Measurements from ENCODE around the gene PDXDC1.
"Not testable (repeated sequence)": the region's sequence is repeated elsewhere in the genome, so short reads cannot be mapped to it uniquely, and the experiment has no call there.

The PDXDC1 gene

GRCh38 chr16:15041271-15042004 is 66.6 kb downstream of the PDXDC1 start:
- no peaks in the 10 kb centered on the region for H3K4me1 ChIP-seq (ENCODE audit: control insufficient read depth in 1 of 2, insufficient read depth in 1 of 2, low read depth in 1 of 2, low read length in 1 of 2)
- H3K4me3 ChIP-seq (ENCODE audit: low read depth in 1 of 2, low read length in 1 of 2): no peak overlapping the region
- H3K27ac ChIP-seq: no peak overlapping the region
- no peaks in the 10 kb centered on the region for H3K9me3 ChIP-seq
- peaks cover 68% of the 10 kb centered on the region for H3K36me3 ChIP-seq
- no peaks in the 10 kb centered on the region for H3K27me3 ChIP-seq
- TF ChIP-seq CTCF (IDR thresholded peaks at IDR 0.05): no peak

GRCh38 chr16:15043344-15043743 is 68.5 kb downstream of the PDXDC1 start:
- Histone ChIP-seq H3K36me3 (peaks cover 57% of the 10 kb centered on the region), H3K27ac (no peak overlapping the region)

GRCh38 chr16:15044286-15044685 is 69.5 kb downstream of the PDXDC1 start:
- Histone ChIP-seq H3K4me3 (ENCODE audit: low read depth in 1 of 2, low read length in 1 of 2) (no peak overlapping the region), H3K9me3 (no peaks in the 10 kb centered on the region), H3K27ac (no peak overlapping the region), H3K36me3 (peaks cover 48% of the 10 kb centered on the region), H3K4me1 (ENCODE audit: control insufficient read depth in 1 of 2, insufficient read depth in 1 of 2, low read depth in 1 of 2, low read length in 1 of 2) (no peaks in the 10 kb centered on the region), H3K27me3 (no peaks in the 10 kb centered on the region)
- no peak for TF ChIP-seq CTCF (IDR thresholded peaks at IDR 0.05)

More at GRCh38 chr16:15043344-15043743, 68.5 kb downstream of the PDXDC1 start:
- H3K27me3 ChIP-seq: no peaks in the 10 kb centered on the region
- TF ChIP-seq CTCF (IDR thresholded peaks at IDR 0.05): no peak
- no peaks in the 10 kb centered on the region for H3K9me3 ChIP-seq
- H3K4me3 ChIP-seq (ENCODE audit: low read depth in 1 of 2, low read length in 1 of 2): no peak overlapping the region
- no peaks in the 10 kb centered on the region for H3K4me1 ChIP-seq (ENCODE audit: control insufficient read depth in 1 of 2, insufficient read depth in 1 of 2, low read depth in 1 of 2, low read length in 1 of 2)

- H3K36me3 ChIP-seq: peaks cover 38% of the 10 kb centered on the region
- H3K27ac ChIP-seq; H3K4me3 ChIP-seq (ENCODE audit: low read depth in 1 of 2, low read length in 1 of 2); H3K4me1 ChIP-seq (ENCODE audit: control insufficient read depth in 1 of 2, insufficient read depth in 1 of 2, low read depth in 1 of 2, low read length in 1 of 2); H3K27me3 ChIP-seq; H3K9me3 ChIP-seq: not testable (repeated sequence)
Observed at GRCh38 chr16:15045270-15045669, 70.4 kb downstream of the PDXDC1 start.

GRCh38 chr16:15046692-15047376 is 72.0 kb downstream of the PDXDC1 start:
- Histone ChIP-seq H3K27me3 (no peaks in the 10 kb centered on the region), H3K27ac (no peak overlapping the region), H3K4me3 (ENCODE audit: low read depth in 1 of 2, low read length in 1 of 2) (no peak overlapping the region), H3K9me3 (no peaks in the 10 kb centered on the region), H3K4me1 (ENCODE audit: control insufficient read depth in 1 of 2, insufficient read depth in 1 of 2, low read depth in 1 of 2, low read length in 1 of 2) (no peaks in the 10 kb centered on the region), H3K36me3 (peaks cover 24% of the 10 kb centered on the region)
- no peak for TF ChIP-seq CTCF (IDR thresholded peaks at IDR 0.05)

- H3K36me3 ChIP-seq: peaks cover 9% of the 10 kb centered on the region
- no peak overlapping the region for H3K27ac ChIP-seq
- H3K4me1 ChIP-seq (ENCODE audit: control insufficient read depth in 1 of 2, insufficient read depth in 1 of 2, low read depth in 1 of 2, low read length in 1 of 2): peaks cover 5 to 16% of the 10 kb centered on the region in 2 experiments
- TF ChIP-seq CTCF (IDR thresholded peaks at IDR 0.05): no peak
- no peaks in the 10 kb centered on the region for H3K9me3 ChIP-seq
- no peak overlapping the region for H3K4me3 ChIP-seq (ENCODE audit: low read depth in 1 of 2, low read length in 1 of 2)
- no peaks in the 10 kb centered on the region for H3K27me3 ChIP-seq
Observed at GRCh38 chr16:15049581-15050180, 74.9 kb downstream of the PDXDC1 start.

- H3K36me3 ChIP-seq; H3K9me3 ChIP-seq; H3K4me3 ChIP-seq (ENCODE audit: low read depth in 1 of 2, low read length in 1 of 2); H3K27ac ChIP-seq; H3K27me3 ChIP-seq: not testable (repeated sequence)
- peaks cover 12 to 24% of the 10 kb centered on the region in 2 experiments for H3K4me1 ChIP-seq (ENCODE audit: control insufficient read depth in 1 of 2, insufficient read depth in 1 of 2, low read depth in 1 of 2, low read length in 1 of 2)
Observed at GRCh38 chr16:15050440-15050839, 75.6 kb downstream of the PDXDC1 start.
